A673 (cell line): ENCODE results near the gene WDR31. TPM values are rescaled to one million over a fixed set of nuclear protein-coding genes. Genes with fewer than 3 reads are reported as not detected.

ENCODE experiments used
- Bru-seq: library from RNA; stranded (reverse); fragments of 400-500 nt; gene quantifications from one replicate; lab custom pipeline; 2021; lab: Mats Ljungman, UMichigan
- BruChase-seq, 2 experiments: library from RNA; stranded (reverse); fragments of 400-500 nt; gene quantifications; one replicate each; lab custom pipeline; 2021; lab: Mats Ljungman, UMichigan
- BruUV-seq: library from RNA; stranded (reverse); fragments of 400-500 nt; replicated peaks from 2 replicates; lab custom pipeline; 2021; lab: Mats Ljungman, UMichigan
- CTCF ChIA-PET: fragments of 300-600 bp; sonication (Branson Sonifier 250); formaldehyde crosslinking; loops from one replicate; lab custom pipeline; 2022; ENCODE audit warnings: antibody characterized with exemption; lab: Charles Lee
- POLR2A ChIA-PET: fragments of 300-600 bp; sonication (Branson Sonifier 250); formaldehyde crosslinking; loops from one replicate; lab custom pipeline; 2022; ENCODE audit warnings: antibody characterized with exemption; ENCODE audit not compliant: low non-redundant PET; lab: Charles Lee
- DNase-seq: peaks from one replicate; pipeline ENCODE4 v3.0.0-alpha.2; 2015; ENCODE audit warnings: low spot score
- H3K27ac ChIP-seq: fragments of 200-600 bp; sonication (generic); 2 replicates; pipeline ENCODE4 v1.5.1; 2016; ENCODE audit warnings: mixed run types, low read depth, mild to moderate bottlenecking, mixed read lengths, antibody characterized with exemption, low read length; ENCODE audit not compliant: poor library complexity, severe bottlenecking
- H3K27me3 ChIP-seq: fragments of 200-600 bp; sonication (generic); replicated peaks from 2 replicates; pipeline ENCODE4 v1.6.1; 2017; ENCODE audit warnings: mixed run types, low read depth, mild to moderate bottlenecking, mixed read lengths, antibody characterized with exemption, low read length; ENCODE audit not compliant: insufficient read depth, poor library complexity
- H3K36me3 ChIP-seq: fragments of 200-600 bp; sonication (generic); 2 replicates; pipeline ENCODE4 v1.6.1; 2016; ENCODE audit warnings: mixed run types, mild to moderate bottlenecking, mixed read lengths, antibody characterized with exemption, low read length; ENCODE audit not compliant: insufficient read depth, poor library complexity, severe bottlenecking
- H3K4me1 ChIP-seq: fragments of 200-600 bp; sonication (generic); 2 replicates; pipeline ENCODE4 v1.6.1; 2017; ENCODE audit warnings: mixed run types, mild to moderate bottlenecking, mixed read lengths, antibody characterized with exemption, low read length; ENCODE audit not compliant: insufficient read depth, poor library complexity, severe bottlenecking
- H3K4me3 ChIP-seq: fragments of 200-600 bp; sonication (generic); 2 replicates; pipeline ENCODE4 v1.5.1; 2016; ENCODE audit warnings: low read depth, mixed run types, mild to moderate bottlenecking, mixed read lengths, low read length; ENCODE audit not compliant: poor library complexity, severe bottlenecking
- H3K9me3 ChIP-seq: fragments of 200-600 bp; sonication (generic); 2 replicates; pipeline ENCODE4 v1.6.1; 2016; ENCODE audit warnings: mixed run types, low read depth, mild to moderate bottlenecking, mixed read lengths, antibody characterized with exemption, low read length; ENCODE audit not compliant: poor library complexity, severe bottlenecking
- EZH2 ChIP-seq: fragments of 200-600 bp; sonication (generic); IDR thresholded peaks from 2 replicates; pipeline ENCODE4 v1.6.1; 2017; ENCODE audit warnings: borderline replicate concordance, low read depth, mild to moderate bottlenecking, mixed read lengths, antibody characterized with exemption, low read length; ENCODE audit not compliant: poor library complexity, severe bottlenecking
- intact Hi-C: fragments of 100-400 bp; cut with micrococcal nuclease; formaldehyde crosslinking; loops from one replicate; pipeline ENCODE4 v1.10.0; 2022; ENCODE audit not compliant: unreplicated experiment
- long read RNA-seq: library from polyadenylated mRNA; stranded (forward); transcript quantifications from one replicate; pipeline ENCODE4 v2.0.0, GENCODE V29; 2022
- total RNA-seq: library from RNA; stranded (reverse); gene quantifications from 2 replicates; pipeline ENCODE4 v1.2.3, GENCODE V29; 2021
- TF ChIP-seq, protein P1 (sequence below): fragments of 300-800, 200-600 bp; sonication (generic); conservative IDR thresholded peaks from 2 replicates; pipeline ENCODE4 v1.5.1; 2017; ENCODE audit warnings: low read depth, mild to moderate bottlenecking, antibody characterized with exemption, low read length, moderate library complexity, mixed read lengths

WDR31 gene
- total RNA-seq (1.3 and 2.4 TPM in 2 replicates), Bru-seq, nascent RNA (percentile 45 among the genes with signal in this experiment), BruChase-seq, experiment 1, labeled RNA remaining after a 2-hour chase (percentile 35 among the genes with signal in this experiment), BruChase-seq, experiment 2, labeled RNA remaining after a 6-hour chase (percentile 45 among the genes with signal in this experiment)
- long read RNA-seq, partial matches to known transcripts: 0 of 1 reads
- long read RNA-seq, other reads (novel, unspliced or antisense): 1 of 1 reads

DNA sequence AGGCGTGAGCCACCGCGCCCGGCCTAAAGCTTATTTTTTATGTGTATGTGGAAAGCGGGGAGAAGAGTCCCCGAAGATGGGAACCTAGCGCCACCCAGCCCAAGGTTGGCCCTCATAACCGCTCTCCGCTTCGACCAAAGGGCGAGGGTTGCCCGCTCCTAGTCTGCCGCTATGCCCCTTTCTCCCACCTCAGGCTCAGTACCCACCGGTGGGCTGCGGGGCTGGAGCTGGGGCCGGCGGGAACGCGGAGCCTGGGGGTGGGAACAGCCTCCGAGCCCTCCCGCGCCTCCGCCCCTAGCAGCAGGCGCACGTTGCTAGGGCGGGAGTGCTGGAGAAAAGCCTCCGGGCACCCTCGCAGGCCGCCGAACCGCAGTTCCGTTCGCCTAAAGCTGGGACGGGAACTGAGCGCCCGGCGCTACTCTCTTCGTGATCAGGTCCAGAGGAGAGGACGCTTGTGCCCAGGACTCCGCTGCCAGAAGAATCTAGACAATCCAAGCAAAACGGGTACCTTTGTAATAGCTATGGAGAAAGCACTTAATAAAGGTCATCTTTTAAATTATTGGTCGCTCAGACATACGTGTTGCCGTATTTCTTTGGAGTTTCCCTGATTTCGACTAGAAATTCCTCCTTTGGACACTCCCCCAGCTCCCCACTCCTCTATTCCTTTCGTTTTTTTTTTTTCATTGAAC lies at the start of gene WDR31:
WDR31 (minus strand) TSS at position 265 of the 689 bp plus-strand sequence. CDS start 8,253 bp downstream, outside the sequence.
- Histone ChIP-seq H3K27me3 (no peaks in the 10 kb centered on the region), H3K36me3 (no peaks in the 10 kb centered on the region), H3K9me3 (no peaks in the 10 kb centered on the region), H3K4me1 (peaks cover 13% of the 10 kb centered on the region), H3K4me3 (peak within 1 kb of the TSS; percentile 66), H3K27ac (peak within 1 kb of the TSS; percentile 66)
- BruUV-seq: no TSS peak
- TF ChIP-seq EZH2: no peak
- TF ChIP-seq, protein P1, sequence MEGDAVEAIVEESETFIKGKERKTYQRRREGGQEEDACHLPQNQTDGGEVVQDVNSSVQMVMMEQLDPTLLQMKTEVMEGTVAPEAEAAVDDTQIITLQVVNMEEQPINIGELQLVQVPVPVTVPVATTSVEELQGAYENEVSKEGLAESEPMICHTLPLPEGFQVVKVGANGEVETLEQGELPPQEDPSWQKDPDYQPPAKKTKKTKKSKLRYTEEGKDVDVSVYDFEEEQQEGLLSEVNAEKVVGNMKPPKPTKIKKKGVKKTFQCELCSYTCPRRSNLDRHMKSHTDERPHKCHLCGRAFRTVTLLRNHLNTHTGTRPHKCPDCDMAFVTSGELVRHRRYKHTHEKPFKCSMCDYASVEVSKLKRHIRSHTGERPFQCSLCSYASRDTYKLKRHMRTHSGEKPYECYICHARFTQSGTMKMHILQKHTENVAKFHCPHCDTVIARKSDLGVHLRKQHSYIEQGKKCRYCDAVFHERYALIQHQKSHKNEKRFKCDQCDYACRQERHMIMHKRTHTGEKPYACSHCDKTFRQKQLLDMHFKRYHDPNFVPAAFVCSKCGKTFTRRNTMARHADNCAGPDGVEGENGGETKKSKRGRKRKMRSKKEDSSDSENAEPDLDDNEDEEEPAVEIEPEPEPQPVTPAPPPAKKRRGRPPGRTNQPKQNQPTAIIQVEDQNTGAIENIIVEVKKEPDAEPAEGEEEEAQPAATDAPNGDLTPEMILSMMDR: no peak
- intact Hi-C loops: no loop called here
- ChIA-PET CTCF (no interaction called here), POLR2A (interaction anchor here (0.6 kb wide), 1 partner anchor 65 kb away, joined by 11 read pairs; no protein-coding TSS in a partner anchor)
- DNase-seq: peak; percentile 92

DNA sequence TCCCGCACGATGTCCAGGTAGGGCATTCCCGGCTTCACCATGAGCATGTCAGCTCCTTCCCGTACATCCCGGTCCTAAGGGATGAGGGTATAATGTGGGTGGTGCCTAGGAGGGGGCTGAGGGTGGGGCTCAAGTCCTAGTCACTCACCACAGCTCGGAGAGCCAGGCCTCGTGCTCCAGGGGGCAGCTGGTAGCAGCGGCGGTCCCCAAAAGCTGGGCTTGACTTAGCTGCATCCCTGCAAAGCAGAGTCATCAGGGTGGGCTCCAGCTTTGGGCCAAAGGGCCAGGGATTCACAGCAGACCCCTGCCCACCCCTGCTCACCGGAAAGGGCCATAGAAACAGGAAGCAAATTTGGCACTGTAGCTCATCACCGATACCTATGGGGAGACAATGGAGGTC lies 49.4 kb upstream of the WDR31 start:
- ChIA-PET CTCF (no interaction called here), POLR2A (no interaction called here)
- BruUV-seq: no TSS peak
- TF ChIP-seq, protein P1: no peak
- TF ChIP-seq EZH2: no peak
- Histone ChIP-seq H3K4me3 (no peak overlapping the region), H3K27ac (no peak overlapping the region), H3K4me1 (no peaks in the 10 kb centered on the region), H3K9me3 (no peaks in the 10 kb centered on the region), H3K36me3 (peaks cover 4% of the 10 kb centered on the region), H3K27me3 (no peaks in the 10 kb centered on the region)
- intact Hi-C loops: no loop called here
- DNase-seq: no peak

DNA sequence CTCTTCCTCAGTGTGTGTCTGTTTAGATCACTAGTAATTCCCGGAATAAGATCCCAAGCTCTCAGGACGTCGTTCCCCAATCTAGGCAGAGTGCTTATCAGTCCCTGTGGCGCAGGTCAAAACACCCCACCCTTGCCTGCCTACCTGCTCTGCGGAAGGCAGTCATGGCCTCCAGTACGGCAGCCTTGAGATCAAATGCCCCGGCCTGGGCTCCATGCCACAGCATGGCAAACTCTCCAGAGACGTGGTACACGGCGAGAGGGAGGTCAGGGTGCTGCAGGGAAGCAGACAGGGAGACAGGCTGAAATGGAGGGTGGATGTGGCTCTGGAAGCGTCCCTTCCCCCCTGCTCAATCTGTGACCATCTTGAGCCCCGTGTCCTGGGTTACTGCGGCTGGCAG lies 48.8 kb upstream of the WDR31 start:
- Histone ChIP-seq H3K27me3 (no peaks in the 10 kb centered on the region), H3K4me3 (no peak overlapping the region), H3K9me3 (no peaks in the 10 kb centered on the region), H3K4me1 (no peaks in the 10 kb centered on the region), H3K27ac (no peak overlapping the region), H3K36me3 (peaks cover 4% of the 10 kb centered on the region)
- no peak for TF ChIP-seq EZH2
- TF ChIP-seq, protein P1: no peak
- intact Hi-C loops: no loop called here
- ChIA-PET POLR2A (no interaction called here), CTCF (no interaction called here)
- DNase-seq: no peak
- BruUV-seq: no TSS peak
